ENCODE data around the gene CCDC148. TPM values are rescaled to one million over a fixed set of nuclear protein-coding genes. Genes with fewer than 3 reads are reported as not detected.

Gene CCDC148
- total and polyA plus RNA-seq, 12 donors: 0.07 to 1.4 (median 0.66) TPM

GRCh38 chr2:158493458-158493857 is 36.9 kb upstream of the CCDC148 start:
- WGBS, 2 donors: 9 to 19% methylated on average over 2 of the region's 2 CpGs
- Histone ChIP-seq H3K27ac (peak overlapping the region in 1 of 10 donors; percentile 34), H3K4me1 (peaks cover 5 to 50% (median 33%) of the 10 kb centered on the region in 9 donors), H3K4me3 (no peak overlapping the region), H3K9me3 (no peaks in the 10 kb centered on the region), H3K36me3 (no peaks in the 10 kb centered on the region), H3K27me3 (no peaks in the 10 kb centered on the region)
- ATAC-seq (peak in 5 of 8 donors; percentile 19 to 94 (median 46)), DNase-seq (no peak)
- TF ChIP-seq, protein P1, sequence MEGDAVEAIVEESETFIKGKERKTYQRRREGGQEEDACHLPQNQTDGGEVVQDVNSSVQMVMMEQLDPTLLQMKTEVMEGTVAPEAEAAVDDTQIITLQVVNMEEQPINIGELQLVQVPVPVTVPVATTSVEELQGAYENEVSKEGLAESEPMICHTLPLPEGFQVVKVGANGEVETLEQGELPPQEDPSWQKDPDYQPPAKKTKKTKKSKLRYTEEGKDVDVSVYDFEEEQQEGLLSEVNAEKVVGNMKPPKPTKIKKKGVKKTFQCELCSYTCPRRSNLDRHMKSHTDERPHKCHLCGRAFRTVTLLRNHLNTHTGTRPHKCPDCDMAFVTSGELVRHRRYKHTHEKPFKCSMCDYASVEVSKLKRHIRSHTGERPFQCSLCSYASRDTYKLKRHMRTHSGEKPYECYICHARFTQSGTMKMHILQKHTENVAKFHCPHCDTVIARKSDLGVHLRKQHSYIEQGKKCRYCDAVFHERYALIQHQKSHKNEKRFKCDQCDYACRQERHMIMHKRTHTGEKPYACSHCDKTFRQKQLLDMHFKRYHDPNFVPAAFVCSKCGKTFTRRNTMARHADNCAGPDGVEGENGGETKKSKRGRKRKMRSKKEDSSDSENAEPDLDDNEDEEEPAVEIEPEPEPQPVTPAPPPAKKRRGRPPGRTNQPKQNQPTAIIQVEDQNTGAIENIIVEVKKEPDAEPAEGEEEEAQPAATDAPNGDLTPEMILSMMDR (IDR thresholded peaks at IDR 0.05): no peak
- intact Hi-C loops (cut with DNase I): no loop called here

DNA sequence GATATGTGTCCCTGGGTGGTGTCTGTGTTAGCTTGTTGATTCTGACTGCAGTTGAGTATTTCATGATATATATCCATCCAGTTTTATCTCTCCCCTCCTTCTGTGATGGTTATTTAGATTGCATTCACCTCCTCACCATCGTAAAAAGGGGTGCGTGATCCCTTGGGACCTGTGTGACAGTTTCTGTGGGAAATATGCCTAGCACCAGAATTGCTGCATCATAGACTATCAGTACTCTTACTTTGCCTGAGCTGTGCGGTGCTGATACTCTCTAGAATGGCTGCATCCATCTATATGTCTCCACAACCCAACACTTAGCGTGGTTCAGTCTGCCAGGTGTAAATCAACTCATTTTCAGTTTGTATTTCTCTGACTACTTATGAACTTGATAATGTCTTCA is 34.5 kb upstream of the CCDC148 start:
- ATAC-seq (no peak), DNase-seq (no peak)
- 94 to 97% methylated on average over 4 of the region's 4 CpGs for WGBS, 2 donors
- TF ChIP-seq, protein P1 (IDR thresholded peaks at IDR 0.05): no peak
- intact Hi-C loops (cut with DNase I): no loop called here
- H3K36me3 ChIP-seq: no peaks in the 10 kb centered on the region
- no peak overlapping the region for H3K4me3 ChIP-seq
- H3K27ac ChIP-seq: no peak overlapping the region
- peaks cover 5 to 68% (median 53%) of the 10 kb centered on the region in 9 donors for H3K4me1 ChIP-seq
- no peaks in the 10 kb centered on the region for H3K27me3 ChIP-seq
- no peaks in the 10 kb centered on the region for H3K9me3 ChIP-seq

DNA sequence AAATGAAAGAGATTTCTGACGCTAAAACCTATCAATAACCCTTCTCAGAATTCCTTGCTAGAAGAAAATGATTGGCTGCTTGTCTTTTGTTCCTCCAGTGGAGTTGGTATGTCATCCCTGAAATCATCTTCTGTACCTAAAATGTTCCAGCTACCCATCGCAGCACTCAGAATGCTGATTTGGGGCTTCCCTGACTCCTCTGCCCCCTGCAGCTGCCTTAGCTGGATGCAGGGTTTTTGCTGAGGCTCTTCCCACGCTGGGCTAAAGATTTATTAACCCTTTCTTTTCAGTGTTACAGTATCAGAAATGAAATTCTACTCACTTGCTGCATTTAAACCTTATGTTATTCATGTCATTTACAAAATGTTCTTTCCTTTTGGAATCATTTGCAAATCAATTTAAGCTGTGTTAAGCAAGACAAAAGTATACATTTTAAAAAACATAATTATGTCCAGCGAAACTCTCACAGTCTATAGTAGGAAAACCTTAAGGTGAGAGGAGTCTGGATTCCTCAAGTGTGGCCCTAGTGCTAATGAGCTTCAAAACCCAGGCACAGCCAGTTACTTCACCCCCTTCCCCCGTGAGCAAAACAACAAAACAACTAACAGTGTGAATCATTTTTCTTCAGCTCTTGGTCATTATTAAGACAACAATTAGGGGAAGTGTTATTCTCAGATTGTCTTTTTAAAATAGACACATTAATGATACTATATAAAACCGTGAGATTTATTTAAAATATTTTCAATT is 33.0 kb upstream of the CCDC148 start:
- Histone ChIP-seq H3K4me3 (no peak overlapping the region), H3K9me3 (no peaks in the 10 kb centered on the region), H3K27ac (peak overlapping the region in 1 of 10 donors; percentile 10), H3K36me3 (no peaks in the 10 kb centered on the region), H3K27me3 (no peaks in the 10 kb centered on the region), H3K4me1 (peaks cover 5 to 81% (median 55%) of the 10 kb centered on the region in 9 donors)
- no peak for ATAC-seq
- WGBS, 2 donors: 35 to 49% methylated on average over 6 of the region's 6 CpGs
- DNase-seq: no peak
- intact Hi-C loops (cut with DNase I): no loop called here
- TF ChIP-seq, protein P1 (IDR thresholded peaks at IDR 0.05): no peak

DNA sequence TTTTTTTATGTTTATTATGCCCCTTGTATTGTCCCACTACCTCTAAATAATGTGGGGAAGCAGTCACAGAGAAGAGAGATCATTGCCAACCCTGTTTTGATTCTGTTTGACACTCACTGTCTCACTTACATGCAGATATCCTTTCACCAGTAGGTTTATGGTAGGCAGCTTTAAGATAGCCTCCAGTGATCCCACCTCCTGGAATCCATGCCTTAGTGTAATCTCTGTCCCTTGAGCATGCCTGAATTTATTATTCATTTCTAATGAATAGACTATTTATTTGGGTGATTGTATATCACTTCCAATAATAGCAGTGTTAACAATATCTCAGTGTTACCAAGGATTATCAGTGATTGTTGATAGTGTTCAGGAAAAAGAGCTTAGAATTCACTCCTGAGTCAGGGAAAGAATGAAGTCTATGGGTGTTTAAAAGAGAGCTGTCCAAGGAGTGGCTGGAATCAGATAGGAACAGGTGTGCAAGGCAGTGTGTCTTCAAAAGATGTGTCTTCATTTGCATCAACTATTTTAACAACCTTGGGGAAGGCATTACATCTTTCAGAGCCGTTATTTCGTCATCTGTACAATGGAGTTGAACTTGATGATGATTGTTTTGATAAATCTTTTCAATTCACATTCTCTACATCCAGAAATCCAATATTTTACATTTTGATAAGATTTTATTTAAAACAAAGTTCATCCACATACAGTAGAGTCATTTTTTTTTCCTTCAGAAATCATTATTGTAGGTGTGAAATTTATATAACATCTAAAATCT is 32.1 kb upstream of the CCDC148 start:
- TF ChIP-seq, protein P1 (IDR thresholded peaks at IDR 0.05): no peak
- Histone ChIP-seq H3K4me3 (no peak overlapping the region), H3K9me3 (no peaks in the 10 kb centered on the region), H3K36me3 (no peaks in the 10 kb centered on the region), H3K27ac (peak overlapping the region in 1 of 10 donors; percentile 19), H3K27me3 (no peaks in the 10 kb centered on the region), H3K4me1 (peaks cover 5 to 78% (median 51%) of the 10 kb centered on the region in 9 donors)
- DNase-seq: no peak
- WGBS, 2 donors: 71 to 77% methylated on average over 2 of the region's 2 CpGs
- intact Hi-C loops (cut with DNase I): no loop called here
- ATAC-seq: no peak

Measured in heart right ventricle (tissue), 16 donors.